Right lobe of liver (tissue), 4 donors: ENCODE measurements around the gene FHOD1.

Experiments
- CTCF ChIP-seq, 4 donors: fragments of 200-600 bp in 3 of 4; fragments of 450-650 bp in 1 of 4; IDR thresholded peaks; one replicate each; pipeline versions ENCODE4 v1.5.1 to v1.8.0; 2016 to 2022; ENCODE audit warnings: antibody characterized with exemption in 4 of 4, mild to moderate bottlenecking in 2 of 4
- POLR2A ChIP-seq: fragments of 450-650 bp; IDR thresholded peaks from one replicate; pipeline ENCODE4 v1.6.1; 2017; ENCODE audit warnings: antibody characterized with exemption, mild to moderate bottlenecking
- donor health status: DM: no; HTN: no; CAD: no.
- donor health status: DM: no; HTN: no; CAD: no.
- donor health status: DM: no; HTN: yes; CAD: no.

GRCh38 chr16:67195676-67196075, 51.6 kb downstream of the FHOD1 start:
- no peak for TF ChIP-seq POLR2A
- TF ChIP-seq CTCF (IDR thresholded peaks at IDR 0.05): no peak
